C4-2B (cell line): Measurements from ENCODE around the gene ADAM33.

Experiments
- H3K27ac ChIP-seq: fragments of 450-650 bp; 2 replicates; pipeline ENCODE4 v1.5.1; 2017
- ZFX ChIP-seq: fragments of 450-650 bp; IDR thresholded peaks from 2 replicates; pipeline ENCODE4 v1.6.1; 2017
- TF ChIP-seq, protein P1 (sequence below): fragments of 450-650 bp; conservative IDR thresholded peaks from 2 replicates; pipeline ENCODE4 v1.5.1; 2017; ENCODE audit warnings: mild to moderate bottlenecking

Gene ADAM33

DNA sequence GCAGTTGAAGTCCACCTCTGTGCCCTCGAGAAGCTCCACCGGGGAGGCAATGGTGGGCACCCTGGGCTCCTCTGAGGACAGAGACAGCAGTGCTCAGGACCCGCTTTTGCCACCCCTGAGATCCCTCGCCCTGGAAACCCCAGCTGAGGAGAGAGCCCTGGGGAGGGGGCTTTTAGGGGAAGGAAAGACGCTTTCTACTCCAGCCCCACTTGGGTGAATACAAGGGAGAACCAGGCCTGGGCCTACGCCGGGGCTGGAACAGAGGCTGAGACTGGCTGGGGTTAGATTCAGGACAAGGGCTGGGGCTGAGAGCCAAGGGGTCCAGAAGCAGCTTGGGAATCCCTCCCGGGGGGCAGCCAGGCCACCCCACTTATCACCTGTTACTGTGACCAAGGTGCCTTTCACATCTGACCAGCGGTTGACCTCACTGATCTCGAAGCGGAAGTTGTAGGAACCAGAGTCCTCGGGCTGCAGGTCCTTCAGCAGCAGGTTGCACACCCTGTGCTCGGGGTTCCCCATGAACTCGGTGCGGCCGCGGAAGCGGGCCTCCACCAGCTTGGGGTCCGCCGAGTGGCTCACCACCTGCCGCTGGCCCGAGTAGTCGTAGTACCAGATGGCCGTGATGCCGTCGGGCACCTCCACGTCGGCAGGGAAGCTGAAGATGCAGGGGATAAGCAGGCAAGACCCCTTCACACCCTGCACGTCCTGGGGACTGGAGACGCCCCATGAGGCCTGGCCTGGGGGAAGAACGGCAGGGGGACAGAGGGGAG, 24.3 kb upstream of the ADAM33 start:
- no peak for TF ChIP-seq ZFX
- TF ChIP-seq, protein P1, sequence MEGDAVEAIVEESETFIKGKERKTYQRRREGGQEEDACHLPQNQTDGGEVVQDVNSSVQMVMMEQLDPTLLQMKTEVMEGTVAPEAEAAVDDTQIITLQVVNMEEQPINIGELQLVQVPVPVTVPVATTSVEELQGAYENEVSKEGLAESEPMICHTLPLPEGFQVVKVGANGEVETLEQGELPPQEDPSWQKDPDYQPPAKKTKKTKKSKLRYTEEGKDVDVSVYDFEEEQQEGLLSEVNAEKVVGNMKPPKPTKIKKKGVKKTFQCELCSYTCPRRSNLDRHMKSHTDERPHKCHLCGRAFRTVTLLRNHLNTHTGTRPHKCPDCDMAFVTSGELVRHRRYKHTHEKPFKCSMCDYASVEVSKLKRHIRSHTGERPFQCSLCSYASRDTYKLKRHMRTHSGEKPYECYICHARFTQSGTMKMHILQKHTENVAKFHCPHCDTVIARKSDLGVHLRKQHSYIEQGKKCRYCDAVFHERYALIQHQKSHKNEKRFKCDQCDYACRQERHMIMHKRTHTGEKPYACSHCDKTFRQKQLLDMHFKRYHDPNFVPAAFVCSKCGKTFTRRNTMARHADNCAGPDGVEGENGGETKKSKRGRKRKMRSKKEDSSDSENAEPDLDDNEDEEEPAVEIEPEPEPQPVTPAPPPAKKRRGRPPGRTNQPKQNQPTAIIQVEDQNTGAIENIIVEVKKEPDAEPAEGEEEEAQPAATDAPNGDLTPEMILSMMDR: no peak
- no peak overlapping the region for H3K27ac ChIP-seq

GRCh38 chr20:3705491-3705969, 23.7 kb upstream of the ADAM33 start:
- H3K27ac ChIP-seq: no peak overlapping the region
- TF ChIP-seq ZFX: no peak
- TF ChIP-seq, protein P1: no peak

DNA sequence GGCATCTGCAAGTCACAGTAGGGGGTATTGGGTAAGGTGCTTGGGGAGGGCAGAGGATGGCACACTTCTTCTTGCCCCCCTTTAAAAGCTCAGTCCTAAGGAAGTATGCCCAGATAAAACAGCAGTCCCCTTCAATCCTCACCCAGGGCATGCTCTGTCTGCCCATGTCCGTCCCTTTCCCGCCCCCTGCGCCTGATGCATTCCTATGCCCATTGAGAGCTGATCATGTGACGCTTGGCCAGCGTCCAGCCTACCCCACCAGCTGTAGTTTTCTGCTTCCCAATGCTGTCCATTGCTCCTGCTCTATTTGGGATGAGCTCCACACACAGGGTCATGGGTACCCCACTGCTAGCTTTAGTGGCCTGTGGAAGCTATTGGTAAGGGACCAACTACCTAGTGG, 22.3 kb upstream of the ADAM33 start:
- TF ChIP-seq ZFX: no peak
- TF ChIP-seq, protein P1: no peak
- H3K27ac ChIP-seq: no peak overlapping the region

DNA sequence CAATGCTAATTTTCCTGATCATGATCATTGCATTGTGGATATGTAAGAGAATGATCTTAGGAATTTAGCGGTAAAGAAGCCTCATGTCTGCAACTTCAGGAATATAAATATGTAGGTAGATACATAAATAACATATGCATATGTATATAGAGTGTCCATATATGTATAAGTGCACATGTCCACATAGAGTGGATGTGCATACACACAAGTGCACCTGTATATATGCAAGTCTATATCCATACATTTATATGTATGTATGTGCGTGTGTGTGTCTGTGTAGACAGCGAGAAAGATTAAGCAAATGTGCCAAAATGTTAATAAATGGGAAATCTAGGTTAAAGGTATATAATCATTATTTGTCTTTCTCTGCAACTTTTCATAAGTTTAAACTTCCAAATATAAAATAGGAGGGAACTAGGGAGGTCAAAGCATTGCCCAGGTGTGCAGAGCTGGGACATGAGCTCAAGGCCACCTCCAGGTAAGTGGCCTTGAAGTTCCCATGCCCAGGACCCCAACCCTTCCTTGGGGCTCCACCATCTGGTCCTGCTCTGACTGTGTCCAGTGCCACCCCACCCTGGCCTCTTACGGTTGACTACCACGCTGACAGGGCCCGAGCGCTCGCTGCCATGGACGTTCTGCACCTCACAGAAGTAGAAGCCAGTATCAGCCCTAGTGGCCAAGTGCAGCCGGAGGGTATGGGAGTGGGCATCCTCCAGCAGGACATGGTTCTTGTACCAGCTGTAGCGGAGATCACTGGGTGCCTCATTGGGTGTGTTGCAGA, 21.0 kb upstream of the ADAM33 start:
- TF ChIP-seq, protein P1: no peak
- no peak for TF ChIP-seq ZFX
- no peak overlapping the region for H3K27ac ChIP-seq

DNA sequence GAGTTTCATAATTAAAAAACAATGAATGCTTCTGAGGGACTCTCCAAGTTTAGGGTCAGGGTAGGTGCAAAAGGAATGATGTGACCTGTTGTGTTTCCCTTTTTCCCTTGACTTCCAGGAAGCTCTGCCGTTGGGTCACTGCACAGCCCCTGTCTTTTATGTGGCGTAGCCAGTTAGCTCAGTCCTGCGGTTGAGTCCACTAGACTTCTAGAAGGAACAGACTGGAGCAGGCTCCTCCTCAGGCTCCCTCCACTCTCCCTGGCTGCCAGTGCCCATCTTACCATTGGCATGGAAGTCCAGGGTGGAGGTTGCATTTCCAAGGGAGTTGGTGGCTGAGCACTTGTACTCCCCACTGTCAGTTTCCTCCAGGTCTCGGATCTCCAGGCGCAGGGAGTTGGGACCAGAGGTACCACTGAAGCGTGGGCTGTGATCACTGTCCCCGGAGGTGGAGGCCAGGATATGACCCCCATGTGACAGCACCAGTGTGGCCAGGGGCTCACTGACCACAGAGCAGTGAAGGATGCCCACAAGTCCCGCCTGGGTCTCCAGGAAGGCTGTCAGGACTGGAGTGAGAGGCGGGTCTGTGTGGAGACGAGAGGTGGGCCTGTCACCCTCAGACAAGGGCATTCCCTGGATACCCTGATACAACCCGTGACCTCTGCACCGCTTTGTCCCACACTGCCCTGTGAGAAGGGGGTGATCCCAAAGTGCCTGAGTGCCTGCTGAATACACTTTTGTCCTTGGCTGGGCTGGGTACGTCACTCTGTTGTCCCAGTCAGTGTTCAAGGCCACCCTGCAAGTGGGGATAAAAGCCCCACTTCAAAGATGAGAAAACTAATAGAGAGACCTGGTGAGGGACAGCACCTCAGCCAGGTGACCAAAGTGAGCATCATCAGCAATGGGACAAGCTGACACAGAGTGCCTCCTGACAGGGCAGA, 19.5 kb upstream of the ADAM33 start:
- H3K27ac ChIP-seq: no peak overlapping the region
- TF ChIP-seq ZFX: no peak
- TF ChIP-seq, protein P1: no peak

GRCh38 chr20:3699037-3699436, 17.2 kb upstream of the ADAM33 start:
- H3K27ac ChIP-seq: no peak overlapping the region
- TF ChIP-seq ZFX: no peak
- TF ChIP-seq, protein P1: no peak
